KOPT-K1 (cell line): ENCODE results near the gene CEP112.

ENCODE experiments used
- H3K27ac ChIP-seq: fragments of 200-600 bp; sonication (generic); 2 replicates; pipeline ENCODE4 v1.5.1; 2016; ENCODE audit warnings: antibody characterized with exemption, mild to moderate bottlenecking, low read depth, low read length; ENCODE audit not compliant: poor library complexity, severe bottlenecking
- H3K36me3 ChIP-seq: fragments of 200-600 bp; sonication (generic); 2 replicates; pipeline ENCODE4 v1.5.1; 2017; ENCODE audit warnings: antibody characterized with exemption, mild to moderate bottlenecking, low read length, moderate library complexity; ENCODE audit not compliant: insufficient read depth
- H3K9me3 ChIP-seq: fragments of 200-600 bp; sonication (generic); 2 replicates; pipeline ENCODE4 v1.5.1; 2017; ENCODE audit warnings: antibody characterized with exemption, low read length, mild to moderate bottlenecking; ENCODE audit not compliant: insufficient read depth, poor library complexity, severe bottlenecking

The CEP112 gene

GRCh38 chr17:65609286-65609685 is 582.6 kb downstream of the CEP112 start:
- Histone ChIP-seq H3K9me3 (no peaks in the 10 kb centered on the region), H3K27ac (no peak overlapping the region), H3K36me3 (no peaks in the 10 kb centered on the region)

GRCh38 chr17:65604070-65604469 is 587.9 kb downstream of the CEP112 start:
- H3K9me3 ChIP-seq, result no peaks in the 10 kb centered on the region
- no peaks in the 10 kb centered on the region for H3K36me3 ChIP-seq
- H3K27ac ChIP-seq, result no peak overlapping the region

- Histone ChIP-seq H3K36me3 (no peaks in the 10 kb centered on the region), H3K27ac (no peak overlapping the region), H3K9me3 (no peaks in the 10 kb centered on the region)
Measured at GRCh38 chr17:65601881-65602280, 590.1 kb downstream of the CEP112 start.

- Histone ChIP-seq H3K27ac (no peak overlapping the region), H3K36me3 (no peaks in the 10 kb centered on the region), H3K9me3 (no peaks in the 10 kb centered on the region)
Measured at GRCh38 chr17:65601145-65601544, 590.8 kb downstream of the CEP112 start.

- H3K9me3 ChIP-seq, result no peaks in the 10 kb centered on the region
- no peaks in the 10 kb centered on the region for H3K36me3 ChIP-seq
- no peak overlapping the region for H3K27ac ChIP-seq
Measured at GRCh38 chr17:65600518-65600917, 591.4 kb downstream of the CEP112 start.

- H3K9me3 ChIP-seq, result no peaks in the 10 kb centered on the region
- H3K36me3 ChIP-seq, result no peaks in the 10 kb centered on the region
- H3K27ac ChIP-seq, result no peak overlapping the region
Measured at GRCh38 chr17:65599650-65600049, 592.3 kb downstream of the CEP112 start.

GRCh38 chr17:65598746-65599145 is 593.2 kb downstream of the CEP112 start:
- H3K36me3 ChIP-seq, result no peaks in the 10 kb centered on the region
- no peak overlapping the region for H3K27ac ChIP-seq
- no peaks in the 10 kb centered on the region for H3K9me3 ChIP-seq

- no peak overlapping the region for H3K27ac ChIP-seq
- no peaks in the 10 kb centered on the region for H3K36me3 ChIP-seq
- H3K9me3 ChIP-seq, result no peaks in the 10 kb centered on the region
Measured at GRCh38 chr17:65595071-65595656, 596.8 kb downstream of the CEP112 start.

GRCh38 chr17:65593855-65594845 is 597.8 kb downstream of the CEP112 start:
- H3K36me3 ChIP-seq, result no peaks in the 10 kb centered on the region
- no peaks in the 10 kb centered on the region for H3K9me3 ChIP-seq
- no peak overlapping the region for H3K27ac ChIP-seq

- H3K9me3 ChIP-seq, result no peaks in the 10 kb centered on the region
- H3K27ac ChIP-seq, result no peak overlapping the region
- no peaks in the 10 kb centered on the region for H3K36me3 ChIP-seq
Measured at GRCh38 chr17:65593092-65593854, 598.7 kb downstream of the CEP112 start.

GRCh38 chr17:65592125-65592965 is 599.6 kb downstream of the CEP112 start:
- no peak overlapping the region for H3K27ac ChIP-seq
- H3K9me3 ChIP-seq, result no peaks in the 10 kb centered on the region
- H3K36me3 ChIP-seq, result no peaks in the 10 kb centered on the region

GRCh38 chr17:65589321-65589720 is 602.6 kb downstream of the CEP112 start:
- Histone ChIP-seq H3K36me3 (no peaks in the 10 kb centered on the region), H3K27ac (no peak overlapping the region), H3K9me3 (no peaks in the 10 kb centered on the region)

GRCh38 chr17:65588181-65588808 is 603.6 kb downstream of the CEP112 start:
- Histone ChIP-seq H3K27ac (no peak overlapping the region), H3K9me3 (no peaks in the 10 kb centered on the region), H3K36me3 (no peaks in the 10 kb centered on the region)

- H3K36me3 ChIP-seq, result no peaks in the 10 kb centered on the region
- no peak overlapping the region for H3K27ac ChIP-seq
- H3K9me3 ChIP-seq, result no peaks in the 10 kb centered on the region
Measured at GRCh38 chr17:65587534-65588180, 604.3 kb downstream of the CEP112 start.
